ENCODE measurements around the gene TMPRSS4. TPM values are rescaled to one million over a fixed set of nuclear protein-coding genes. Genes with fewer than 3 reads are reported as not detected.

Gene TMPRSS4
- total RNA-seq, 1 experiment from 2014 or later, result not detected

- H3K4me1 ChIP-seq (ENCODE audit: low read length), result no peaks in the 10 kb centered on the region
- no peak overlapping the region for H3K4me3 ChIP-seq (ENCODE audit: low read length)
- no peak overlapping the region for H3K27ac ChIP-seq (ENCODE audit: low read length)
- H3K9me3 ChIP-seq (ENCODE audit: low read length), result no peaks in the 10 kb centered on the region
- H3K4me2 ChIP-seq (ENCODE audit: low read depth, low read length, poor library complexity, severe bottlenecking), result no peak overlapping the region
- no peak overlapping the region for H3K9ac ChIP-seq (ENCODE audit: low read length)
- no peak overlapping the region for H2AFZ ChIP-seq (ENCODE audit: low read length)
- no peaks in the 10 kb centered on the region for H3K36me3 ChIP-seq (ENCODE audit: insufficient read depth, low read length)
- no peaks in the 10 kb centered on the region for H3K79me2 ChIP-seq (ENCODE audit: low read length)
- no peaks in the 10 kb centered on the region for H3K27me3 ChIP-seq (ENCODE audit: low read length)
- DNase-seq, result no peak
- H3K9me2 ChIP-seq (replicated peaks; ENCODE audit: insufficient read depth, low read length), result no peaks in the 10 kb centered on the region
- H4K20me1 ChIP-seq (ENCODE audit: insufficient read depth, low read depth, low read length), result no peaks in the 10 kb centered on the region
These were observed 24.2 kb upstream of the TMPRSS4 start for GRCh38 chr11:118052581-118053206.

DNA sequence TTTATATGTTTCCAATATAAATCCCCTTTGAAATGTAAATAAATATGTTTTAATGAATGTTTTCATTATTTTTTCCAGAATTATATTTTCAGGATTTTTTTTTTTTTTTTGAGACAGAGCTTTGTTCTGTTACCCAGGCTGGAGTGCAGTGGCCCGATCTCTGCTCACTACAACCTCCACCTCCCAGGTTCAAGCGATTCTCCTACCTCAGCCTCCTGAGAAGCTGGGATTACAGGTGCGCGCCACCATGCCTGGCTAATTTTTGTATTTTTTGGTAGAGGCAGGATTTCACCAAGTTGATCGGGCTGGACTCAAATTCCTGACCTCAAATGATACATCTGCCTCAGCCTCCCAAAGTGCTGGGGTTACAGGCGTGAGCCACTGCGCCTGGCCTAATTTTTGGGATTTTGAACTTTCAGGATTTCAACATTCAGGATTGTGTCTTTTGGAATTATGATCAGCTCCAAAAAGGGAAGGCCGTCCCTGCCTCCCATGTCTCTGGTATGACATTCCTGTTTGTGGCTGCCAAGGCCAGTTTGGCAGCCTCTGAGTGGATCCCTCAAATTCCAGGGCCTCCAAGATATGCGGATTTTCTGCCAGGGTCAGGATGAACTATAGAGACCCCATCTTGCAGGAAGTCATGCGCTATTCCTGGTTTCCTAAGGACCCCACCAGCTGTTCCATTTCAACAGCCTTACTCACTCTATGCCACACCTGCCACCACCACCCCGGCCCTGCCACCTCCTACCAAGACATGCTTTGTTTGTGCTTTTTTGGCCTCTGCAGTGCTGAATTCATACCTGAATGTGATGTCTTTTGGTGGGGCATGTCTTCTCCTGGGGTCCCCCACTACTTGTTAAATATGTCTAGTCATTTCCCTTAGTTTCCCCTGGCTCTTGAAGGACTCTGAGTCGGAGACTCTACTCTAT, 21.9 kb upstream of the TMPRSS4 start:
- Histone ChIP-seq H3K9ac (ENCODE audit: low read length) (no peak overlapping the region), H3K27ac (ENCODE audit: low read length) (no peak overlapping the region), H3K27me3 (ENCODE audit: low read length) (no peaks in the 10 kb centered on the region), H3K79me2 (ENCODE audit: low read length) (no peaks in the 10 kb centered on the region), H3K9me2 (replicated peaks; ENCODE audit: insufficient read depth, low read length) (no peaks in the 10 kb centered on the region), H3K36me3 (ENCODE audit: insufficient read depth, low read length) (no peaks in the 10 kb centered on the region), H3K4me2 (ENCODE audit: low read depth, low read length, poor library complexity, severe bottlenecking) (no peak overlapping the region), H4K20me1 (ENCODE audit: insufficient read depth, low read depth, low read length) (no peaks in the 10 kb centered on the region), H3K4me1 (ENCODE audit: low read length) (no peaks in the 10 kb centered on the region), H2AFZ (ENCODE audit: low read length) (no peak overlapping the region), H3K9me3 (ENCODE audit: low read length) (no peaks in the 10 kb centered on the region), H3K4me3 (ENCODE audit: low read length) (no peak overlapping the region)
- DNase-seq, result no peak

- H3K4me3 ChIP-seq (ENCODE audit: low read length), result no peak overlapping the region
These were observed 20.9 kb upstream of the TMPRSS4 start for GRCh38 chr11:118055966-118056365.

GRCh38 chr11:118056806-118057205, 20.1 kb upstream of the TMPRSS4 start:
- no peak overlapping the region for H3K4me2 ChIP-seq (ENCODE audit: low read depth, low read length, poor library complexity, severe bottlenecking)
- H3K79me2 ChIP-seq (ENCODE audit: low read length), result no peaks in the 10 kb centered on the region
- DNase-seq, result no peak
- H3K9me3 ChIP-seq (ENCODE audit: low read length), result no peaks in the 10 kb centered on the region
- H4K20me1 ChIP-seq (ENCODE audit: insufficient read depth, low read depth, low read length), result no peaks in the 10 kb centered on the region
- H3K27ac ChIP-seq (ENCODE audit: low read length), result no peak overlapping the region
- no peak overlapping the region for H3K9ac ChIP-seq (ENCODE audit: low read length)
- no peaks in the 10 kb centered on the region for H3K27me3 ChIP-seq (ENCODE audit: low read length)
- no peaks in the 10 kb centered on the region for H3K4me1 ChIP-seq (ENCODE audit: low read length)
- no peak overlapping the region for H2AFZ ChIP-seq (ENCODE audit: low read length)
- H3K9me2 ChIP-seq (replicated peaks; ENCODE audit: insufficient read depth, low read length), result no peaks in the 10 kb centered on the region
- no peaks in the 10 kb centered on the region for H3K36me3 ChIP-seq (ENCODE audit: insufficient read depth, low read length)
- no peak overlapping the region for H3K4me3 ChIP-seq (ENCODE audit: low read length)

More at GRCh38 chr11:118055966-118056365, 20.9 kb upstream of the TMPRSS4 start:
- Histone ChIP-seq H3K9ac (ENCODE audit: low read length) (no peak overlapping the region), H2AFZ (ENCODE audit: low read length) (no peak overlapping the region), H3K27ac (ENCODE audit: low read length) (no peak overlapping the region), H4K20me1 (ENCODE audit: insufficient read depth, low read depth, low read length) (no peaks in the 10 kb centered on the region), H3K4me2 (ENCODE audit: low read depth, low read length, poor library complexity, severe bottlenecking) (no peak overlapping the region), H3K36me3 (ENCODE audit: insufficient read depth, low read length) (no peaks in the 10 kb centered on the region), H3K4me1 (ENCODE audit: low read length) (no peaks in the 10 kb centered on the region), H3K79me2 (ENCODE audit: low read length) (no peaks in the 10 kb centered on the region), H3K27me3 (ENCODE audit: low read length) (no peaks in the 10 kb centered on the region), H3K9me3 (ENCODE audit: low read length) (no peaks in the 10 kb centered on the region), H3K9me2 (replicated peaks; ENCODE audit: insufficient read depth, low read length) (no peaks in the 10 kb centered on the region)
- no peak for DNase-seq

DNA sequence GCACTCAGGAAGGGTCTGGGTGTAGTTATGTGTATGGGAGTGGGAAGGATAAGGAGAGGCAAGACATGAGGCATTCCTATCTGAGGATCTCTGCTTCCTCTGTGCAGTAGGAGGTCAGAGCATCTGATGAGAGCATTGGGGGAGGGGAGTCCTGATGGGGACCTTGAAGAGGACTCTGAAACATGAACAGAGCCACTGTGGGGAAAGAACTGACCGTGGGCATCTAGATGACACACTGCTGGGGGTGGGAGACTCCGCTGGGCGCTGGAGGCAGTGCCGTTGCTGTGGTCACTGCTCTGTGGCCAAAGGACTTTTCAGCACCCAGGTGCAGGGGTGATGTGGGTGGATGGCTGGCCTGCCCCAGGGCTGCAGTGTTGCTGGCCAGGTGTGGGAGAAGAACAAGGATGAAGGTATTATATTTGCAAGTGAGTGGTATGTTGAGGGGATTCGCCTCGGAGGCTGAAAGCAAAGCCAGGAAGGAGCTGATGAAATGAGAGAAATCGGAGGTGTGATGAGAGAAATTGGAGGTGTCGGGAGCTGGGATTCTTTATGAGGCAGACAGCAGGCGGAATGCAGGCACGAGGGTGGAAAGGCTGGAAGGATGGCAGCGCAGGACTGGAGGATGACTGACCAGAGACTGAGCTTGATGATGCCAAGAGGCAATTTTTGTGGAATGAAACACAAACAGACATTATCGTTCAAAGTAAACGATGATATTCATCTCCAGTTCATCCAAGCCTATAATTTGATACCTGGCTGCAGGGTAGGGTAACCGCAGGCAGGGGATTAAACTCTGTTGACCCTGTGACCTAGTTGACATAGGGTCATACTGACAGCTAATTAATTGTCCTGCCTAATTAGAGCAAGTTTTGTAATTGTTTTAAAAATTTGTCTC, 19.4 kb upstream of the TMPRSS4 start:
- Histone ChIP-seq H2AFZ (ENCODE audit: low read length) (no peak overlapping the region), H3K27ac (ENCODE audit: low read length) (no peak overlapping the region), H3K9me3 (ENCODE audit: low read length) (no peaks in the 10 kb centered on the region), H3K36me3 (ENCODE audit: insufficient read depth, low read length) (no peaks in the 10 kb centered on the region), H3K9me2 (replicated peaks; ENCODE audit: insufficient read depth, low read length) (no peaks in the 10 kb centered on the region), H4K20me1 (ENCODE audit: insufficient read depth, low read depth, low read length) (no peaks in the 10 kb centered on the region), H3K79me2 (ENCODE audit: low read length) (no peaks in the 10 kb centered on the region), H3K27me3 (ENCODE audit: low read length) (no peaks in the 10 kb centered on the region), H3K4me1 (ENCODE audit: low read length) (no peaks in the 10 kb centered on the region), H3K4me3 (ENCODE audit: low read length) (no peak overlapping the region), H3K9ac (ENCODE audit: low read length) (no peak overlapping the region), H3K4me2 (ENCODE audit: low read depth, low read length, poor library complexity, severe bottlenecking) (no peak overlapping the region)
- no peak for DNase-seq

DNA sequence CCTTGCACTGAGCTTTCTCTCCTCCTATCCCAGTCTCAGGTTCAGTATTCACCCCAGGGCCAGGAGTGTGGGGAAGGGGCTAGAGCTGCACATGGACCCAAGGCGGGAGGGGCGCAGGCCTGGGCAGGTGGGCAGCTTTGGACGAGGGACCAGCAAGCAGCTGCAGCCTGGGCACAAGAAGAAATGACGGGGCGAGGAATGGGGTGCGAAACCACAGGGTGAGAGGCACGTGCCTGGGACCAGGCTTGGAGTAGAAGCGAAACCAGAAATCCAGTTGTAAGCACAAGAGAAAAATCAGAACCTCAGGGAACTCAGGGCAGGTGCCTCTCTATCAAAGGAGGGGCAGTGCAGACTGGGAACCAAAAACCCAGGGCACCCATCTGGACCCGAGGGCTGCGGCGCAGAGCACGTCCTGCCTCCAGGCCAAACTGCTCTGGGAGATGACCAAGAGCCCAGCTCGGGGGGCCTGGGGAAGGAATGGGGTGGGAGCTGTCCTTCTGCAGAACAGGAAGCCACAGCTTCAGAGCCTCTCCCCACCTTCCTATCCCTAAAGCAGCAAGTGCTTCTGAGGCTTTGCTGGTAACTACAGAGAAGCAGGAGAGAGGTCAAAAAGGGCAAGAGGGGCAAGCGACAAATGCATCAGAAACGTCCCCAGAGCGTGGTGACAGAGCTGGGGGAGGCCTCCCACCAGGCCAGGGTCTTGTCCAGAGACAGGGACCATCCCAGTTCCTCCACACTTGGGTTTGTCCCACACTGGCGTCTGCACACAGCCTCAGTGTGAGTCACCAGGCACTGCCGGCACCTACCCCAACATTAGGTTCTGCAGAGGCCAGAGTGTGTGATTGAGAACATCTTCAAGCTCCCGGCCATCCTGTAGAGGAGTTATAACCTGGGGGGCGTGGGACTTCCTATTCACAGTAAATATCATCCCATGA, 18.3 kb upstream of the TMPRSS4 start:
- Histone ChIP-seq H3K36me3 (ENCODE audit: insufficient read depth, low read length) (no peaks in the 10 kb centered on the region), H3K79me2 (ENCODE audit: low read length) (no peaks in the 10 kb centered on the region), H3K27me3 (ENCODE audit: low read length) (no peaks in the 10 kb centered on the region), H3K9me3 (ENCODE audit: low read length) (no peaks in the 10 kb centered on the region), H3K4me3 (ENCODE audit: low read length) (no peak overlapping the region), H3K4me2 (ENCODE audit: low read depth, low read length, poor library complexity, severe bottlenecking) (no peak overlapping the region), H4K20me1 (ENCODE audit: insufficient read depth, low read depth, low read length) (no peaks in the 10 kb centered on the region), H3K4me1 (ENCODE audit: low read length) (no peaks in the 10 kb centered on the region), H3K27ac (ENCODE audit: low read length) (no peak overlapping the region), H2AFZ (ENCODE audit: low read length) (no peak overlapping the region), H3K9ac (ENCODE audit: low read length) (no peak overlapping the region), H3K9me2 (replicated peaks; ENCODE audit: insufficient read depth, low read length) (no peaks in the 10 kb centered on the region)
- no peak for DNase-seq

- Histone ChIP-seq H3K27ac (ENCODE audit: low read length) (no peak overlapping the region), H3K4me3 (ENCODE audit: low read length) (no peak overlapping the region), H3K4me2 (ENCODE audit: low read depth, low read length, poor library complexity, severe bottlenecking) (no peak overlapping the region), H3K79me2 (ENCODE audit: low read length) (no peaks in the 10 kb centered on the region), H3K36me3 (ENCODE audit: insufficient read depth, low read length) (no peaks in the 10 kb centered on the region), H4K20me1 (ENCODE audit: insufficient read depth, low read depth, low read length) (no peaks in the 10 kb centered on the region), H3K9me3 (ENCODE audit: low read length) (no peaks in the 10 kb centered on the region), H2AFZ (ENCODE audit: low read length) (no peak overlapping the region), H3K27me3 (ENCODE audit: low read length) (no peaks in the 10 kb centered on the region), H3K4me1 (ENCODE audit: low read length) (no peaks in the 10 kb centered on the region), H3K9ac (ENCODE audit: low read length) (no peak overlapping the region), H3K9me2 (replicated peaks; ENCODE audit: insufficient read depth, low read length) (no peaks in the 10 kb centered on the region)
- DNase-seq, result no peak
These were observed 17.5 kb upstream of the TMPRSS4 start for GRCh38 chr11:118059246-118059940.

Data from Karpas-422 (cell line).